Activated effector memory CD4-positive, alpha-beta T cell treated with anti-CD3 and anti-CD28 coated beads, Interleukin-2, amount 50 U/mL, for 16 hours (primary cell): ENCODE results near the gene WDR55.
"Not testable (repeated sequence)": the region's sequence is repeated elsewhere in the genome, so short reads cannot be mapped to it uniquely, and the experiment has no call there.

Experiments
- DNase-seq: peaks from one replicate; pipeline ENCODE4 v3.0.0-alpha.2; 2020

WDR55 gene

DNA sequence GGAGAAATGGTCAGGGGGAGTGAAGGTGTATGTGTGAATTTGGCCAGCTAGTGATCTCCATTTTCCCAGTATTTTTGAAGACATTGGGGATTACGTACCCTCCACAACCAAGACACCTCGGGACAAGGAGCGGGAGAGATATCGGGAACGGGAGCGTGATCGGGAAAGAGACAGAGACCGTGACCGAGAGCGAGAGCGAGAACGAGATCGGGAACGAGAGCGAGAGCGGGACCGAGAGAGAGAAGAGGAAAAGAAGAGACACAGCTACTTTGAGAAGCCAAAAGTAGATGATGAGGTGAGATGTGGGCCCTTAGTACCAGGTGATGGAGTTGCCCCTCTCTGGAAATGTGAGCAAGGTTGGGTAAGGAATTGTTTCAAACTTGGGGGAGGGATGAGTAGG is 5.8 kb upstream of the WDR55 start:
- DNase-seq, result no peak

DNA sequence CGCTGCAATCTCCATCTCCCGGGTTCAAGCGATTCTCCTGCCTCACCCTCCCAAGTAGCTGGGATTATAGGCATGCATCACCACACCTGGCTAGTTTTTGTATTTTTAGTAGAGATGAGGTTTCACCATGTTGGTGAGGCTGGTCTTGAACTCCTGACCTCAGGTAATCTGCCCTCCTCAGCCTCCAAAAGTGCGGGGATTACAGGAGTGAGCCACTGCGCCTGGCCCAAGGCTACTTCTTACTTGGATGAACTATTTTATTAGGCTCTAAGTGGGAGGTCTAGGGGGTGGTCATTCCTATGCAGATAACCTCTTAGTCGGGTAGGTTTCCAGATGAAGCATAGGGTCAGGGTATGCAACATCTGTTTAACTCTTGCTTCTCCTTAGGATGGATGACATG is 4.3 kb upstream of the WDR55 start:
- DNase-seq, result peak; percentile 54

DNA sequence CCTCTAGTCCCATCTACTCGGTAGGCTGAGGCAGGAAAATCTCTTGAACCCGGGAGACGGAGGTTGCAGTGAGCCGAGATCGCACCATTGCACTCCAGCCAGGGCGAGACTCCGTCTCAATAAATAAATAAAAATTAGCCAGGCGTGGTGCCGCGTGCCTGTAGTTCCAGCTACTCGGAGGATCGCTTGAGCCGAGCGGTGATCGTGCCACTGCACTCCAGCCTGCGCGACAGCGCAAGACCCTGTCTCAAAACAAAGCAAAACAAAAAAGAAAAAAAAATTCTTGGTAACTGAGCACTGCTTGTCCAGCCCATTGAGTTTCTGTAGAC is 710 bp upstream of the WDR55 start:
- DNase-seq, result no peak

DNA sequence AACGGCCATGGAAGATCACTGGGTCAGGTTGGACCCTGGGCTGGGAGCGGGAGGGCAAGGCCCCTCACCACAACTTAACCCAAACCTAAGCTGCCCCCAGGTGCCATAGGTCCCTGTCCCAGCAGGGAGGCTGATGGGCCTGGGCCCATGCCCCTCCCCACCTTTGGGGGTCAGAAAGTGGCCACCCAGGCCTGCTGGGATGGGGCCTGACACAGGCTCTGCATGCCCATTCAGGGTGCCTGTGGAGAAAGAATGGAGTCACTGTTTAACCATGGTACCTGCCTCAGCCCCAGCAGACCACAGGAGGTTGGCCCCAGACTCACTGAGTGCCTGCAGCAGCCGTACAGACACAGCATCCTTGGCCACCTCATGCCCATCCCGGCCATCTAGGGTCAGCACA is 6.3 kb downstream of the WDR55 start:
- DNase-seq, result peak; percentile 19

DNA sequence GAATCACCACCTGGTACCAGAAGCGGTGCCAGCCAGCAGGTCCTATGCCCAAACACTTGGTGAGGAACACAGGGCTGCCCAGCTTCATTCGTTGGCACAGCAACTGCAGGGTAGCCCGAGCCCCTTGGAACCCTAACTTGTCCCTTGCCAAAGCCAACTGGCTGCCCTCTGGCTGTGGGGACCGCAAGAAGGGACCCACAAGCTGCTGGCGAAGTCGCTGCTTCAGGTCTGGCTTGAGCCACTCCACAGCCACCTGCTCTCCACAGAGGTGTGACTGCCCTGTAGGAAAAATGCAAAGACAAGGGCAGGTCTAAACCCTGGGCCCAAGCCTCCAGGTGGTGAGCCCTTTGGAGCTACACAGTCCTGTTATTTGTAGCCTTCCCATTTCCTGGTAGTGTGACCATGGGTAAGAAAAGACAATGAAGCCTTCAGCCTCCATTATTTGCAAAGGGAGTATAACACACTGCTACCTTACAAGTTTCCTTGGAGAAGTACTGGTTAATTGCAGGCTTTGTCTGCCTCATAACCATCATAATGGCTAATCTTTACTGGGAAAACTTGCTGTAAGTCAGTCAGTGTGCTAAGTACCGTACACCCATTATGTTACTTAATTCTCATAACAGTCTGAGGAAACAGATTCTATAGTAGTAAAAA is 6.9 kb downstream of the WDR55 start:
- peak; percentile 58 for DNase-seq

DNA sequence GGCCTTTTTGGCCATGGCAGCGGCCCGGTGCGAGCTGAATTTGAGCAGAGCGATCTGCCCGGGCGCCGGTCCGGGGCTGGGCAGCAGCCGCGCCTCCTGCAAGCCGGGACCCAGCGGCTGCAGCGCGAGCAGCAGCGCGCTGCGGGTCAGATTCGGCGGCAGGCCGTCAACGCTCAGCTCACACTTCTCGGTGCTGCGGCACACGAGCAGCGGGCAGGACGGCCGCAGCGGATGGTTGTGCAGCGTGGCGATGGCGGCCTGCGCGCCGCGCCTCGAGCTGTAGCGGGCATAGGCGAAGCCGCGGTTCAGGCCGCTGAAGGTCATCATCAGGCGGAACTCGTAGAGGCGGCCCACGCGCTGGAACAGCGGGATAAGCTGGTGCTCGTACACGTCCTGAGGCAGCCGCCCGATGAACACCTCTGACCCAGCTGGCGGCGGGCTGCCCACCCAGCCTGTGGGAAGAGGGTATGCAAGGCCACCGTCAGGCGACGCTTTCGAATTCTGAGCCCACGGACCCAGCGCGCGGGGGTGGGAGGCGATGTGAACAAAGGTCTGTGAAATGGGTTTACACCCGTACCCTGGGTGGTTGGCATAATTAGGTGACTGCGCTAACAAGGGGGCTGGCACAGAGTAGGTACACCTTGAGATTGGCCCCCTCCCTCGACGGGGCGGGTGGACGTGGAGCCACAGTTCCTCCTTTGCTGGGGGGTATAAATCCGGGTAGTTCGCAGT is 7.9 kb downstream of the WDR55 start:
- DNase-seq, result no peak

DNA sequence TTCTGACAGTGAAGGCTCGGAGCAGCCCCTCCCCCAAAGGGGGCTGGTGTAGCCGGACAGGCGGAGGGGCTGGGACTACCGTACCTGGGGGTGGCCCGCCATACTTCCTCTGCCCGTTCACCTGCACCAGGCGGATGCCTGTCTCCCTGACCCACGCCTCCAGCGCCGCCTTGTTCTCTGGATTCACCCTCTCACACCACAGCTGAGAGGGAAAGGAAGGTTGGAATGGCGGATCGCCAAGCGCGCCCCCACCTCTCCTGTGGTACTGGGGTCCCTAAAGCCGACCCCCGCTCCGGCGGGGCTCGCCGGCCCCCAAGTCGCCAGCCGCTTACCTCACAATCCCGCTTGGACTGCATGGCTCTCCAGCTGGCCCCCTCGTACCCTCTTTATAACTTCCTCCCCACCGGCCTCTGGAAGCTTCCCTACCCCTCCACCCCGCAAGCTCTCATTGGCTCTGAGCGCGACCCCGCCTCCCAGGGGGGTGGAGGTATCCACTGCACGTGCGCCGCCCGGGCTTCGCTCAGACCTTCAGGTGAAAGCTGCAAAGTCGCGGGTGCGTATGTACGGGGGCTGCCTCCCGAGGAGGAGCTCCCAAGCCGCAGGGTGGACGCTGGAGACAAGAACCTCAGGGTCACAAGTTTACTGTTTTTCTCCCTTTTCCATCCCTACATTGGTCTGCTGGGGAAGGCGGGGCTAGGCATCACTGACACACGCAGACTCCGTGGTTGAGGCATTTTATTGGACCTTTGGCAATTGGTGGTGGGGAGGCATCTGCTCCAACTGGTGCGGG is 8.7 kb downstream of the WDR55 start, which contains the start of gene DND1:
Gene DND1, minus strand, starts transcription at position 390 of the 790 bp plus-strand sequence. Its CDS starts 34 bp downstream, at position 356.
- no peak for DNase-seq

DNA sequence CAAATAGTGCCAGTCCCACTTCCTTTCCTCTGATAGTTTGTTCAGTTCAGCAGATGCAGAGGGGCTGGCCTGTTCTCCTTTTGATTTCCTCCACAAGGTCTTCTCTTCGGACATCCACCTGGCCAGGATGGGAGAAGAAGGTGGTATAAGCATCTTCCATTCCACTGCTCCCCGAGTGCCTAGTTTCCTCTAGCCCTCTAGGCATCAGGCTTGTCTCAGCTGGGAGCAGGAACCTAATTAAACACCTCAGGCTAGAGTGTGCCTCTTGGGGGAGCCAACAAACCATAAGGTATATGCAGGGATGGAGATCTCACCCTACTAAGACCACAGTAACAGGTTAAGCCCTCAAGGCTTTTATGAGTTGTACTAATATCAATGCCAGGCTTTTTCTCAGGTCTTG is 9.5 kb downstream of the WDR55 start:
- DNase-seq, result no peak

DNA sequence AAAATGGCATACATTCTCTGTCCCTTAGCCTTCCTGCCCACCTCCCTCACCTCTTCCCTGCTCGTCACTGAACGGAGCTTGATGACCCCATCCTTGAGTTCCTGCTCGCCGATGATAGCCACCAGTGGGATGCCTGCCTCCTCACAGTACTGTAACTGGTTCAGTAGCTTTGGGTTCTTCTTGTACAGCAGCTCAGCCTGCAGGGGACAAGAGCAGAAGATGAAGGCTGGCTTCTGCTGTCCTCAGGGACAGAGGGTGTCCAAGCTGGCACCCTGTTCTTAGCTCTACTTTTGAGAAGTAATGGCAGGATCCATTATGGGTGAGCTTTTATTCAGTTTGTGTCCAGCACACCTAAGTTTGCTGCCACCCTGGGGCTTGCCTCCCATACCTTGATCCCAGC is 9.9 kb downstream of the WDR55 start:
- no peak for DNase-seq

DNA sequence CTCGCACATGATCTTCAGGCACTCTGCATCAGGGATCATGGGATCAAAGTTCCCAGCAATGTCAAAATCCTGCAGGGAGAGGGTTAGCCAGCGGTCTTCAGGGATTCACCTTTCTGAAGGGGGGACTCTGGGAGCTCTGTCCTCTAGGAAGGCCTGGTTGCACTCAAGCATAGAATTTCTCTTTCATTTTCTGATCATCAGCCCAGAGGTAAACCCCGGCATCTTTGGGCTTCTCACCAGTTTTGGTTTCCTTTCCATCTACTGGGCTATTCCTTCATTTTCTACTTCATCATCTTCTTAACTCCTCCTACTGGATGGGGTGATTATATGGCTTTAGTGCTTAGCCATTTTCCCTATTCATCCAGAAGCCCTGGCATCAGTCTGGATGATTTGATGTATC is 13.2 kb downstream of the WDR55 start:
- no peak for DNase-seq

DNA sequence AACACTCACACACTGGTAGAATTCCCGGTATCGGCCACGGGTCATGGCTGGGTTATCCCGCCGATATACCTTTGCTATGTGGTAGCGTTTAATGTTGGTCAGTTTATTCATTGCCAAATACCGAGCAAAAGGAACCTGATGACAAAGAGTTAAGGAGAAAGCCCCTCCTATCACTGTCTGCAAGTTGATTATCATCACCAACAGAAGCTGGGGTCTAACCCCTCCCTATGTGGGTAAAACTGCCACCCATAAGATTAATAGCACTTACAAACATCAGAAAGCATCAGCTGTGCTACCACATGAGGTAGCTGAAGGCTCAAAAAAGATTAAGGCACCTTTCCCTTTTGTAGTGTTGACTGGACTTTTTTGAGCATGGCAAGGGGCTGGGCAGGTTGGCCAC is 14.3 kb downstream of the WDR55 start:
- DNase-seq, result no peak

DNA sequence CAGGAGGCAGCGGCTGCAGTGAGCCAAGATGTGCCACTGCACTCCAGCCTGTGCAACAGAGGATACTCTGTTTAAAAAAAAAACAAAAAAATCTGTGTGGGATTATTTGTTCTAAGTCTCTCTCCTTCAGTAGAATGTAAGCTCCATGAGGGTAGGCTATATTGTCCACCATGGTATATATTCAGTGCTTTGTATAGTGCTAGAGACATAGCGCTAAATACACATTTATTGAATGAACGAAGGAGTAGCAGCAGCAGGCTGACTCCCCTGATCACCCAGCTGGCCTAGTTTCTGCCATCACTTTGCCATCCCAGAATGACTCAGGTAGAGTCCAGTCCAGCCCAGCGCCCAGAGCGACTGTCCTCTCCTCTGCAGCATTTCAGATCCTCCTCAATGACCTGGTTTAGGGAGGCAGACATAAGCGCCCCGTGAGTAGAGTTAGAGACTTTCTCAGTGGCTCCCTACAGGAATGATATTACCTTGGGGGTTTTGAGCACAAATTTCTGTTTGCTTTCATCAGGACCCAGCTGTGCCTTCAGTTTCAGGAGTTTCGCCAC is 25.8 kb downstream of the WDR55 start:
- DNase-seq, result no peak

DNA sequence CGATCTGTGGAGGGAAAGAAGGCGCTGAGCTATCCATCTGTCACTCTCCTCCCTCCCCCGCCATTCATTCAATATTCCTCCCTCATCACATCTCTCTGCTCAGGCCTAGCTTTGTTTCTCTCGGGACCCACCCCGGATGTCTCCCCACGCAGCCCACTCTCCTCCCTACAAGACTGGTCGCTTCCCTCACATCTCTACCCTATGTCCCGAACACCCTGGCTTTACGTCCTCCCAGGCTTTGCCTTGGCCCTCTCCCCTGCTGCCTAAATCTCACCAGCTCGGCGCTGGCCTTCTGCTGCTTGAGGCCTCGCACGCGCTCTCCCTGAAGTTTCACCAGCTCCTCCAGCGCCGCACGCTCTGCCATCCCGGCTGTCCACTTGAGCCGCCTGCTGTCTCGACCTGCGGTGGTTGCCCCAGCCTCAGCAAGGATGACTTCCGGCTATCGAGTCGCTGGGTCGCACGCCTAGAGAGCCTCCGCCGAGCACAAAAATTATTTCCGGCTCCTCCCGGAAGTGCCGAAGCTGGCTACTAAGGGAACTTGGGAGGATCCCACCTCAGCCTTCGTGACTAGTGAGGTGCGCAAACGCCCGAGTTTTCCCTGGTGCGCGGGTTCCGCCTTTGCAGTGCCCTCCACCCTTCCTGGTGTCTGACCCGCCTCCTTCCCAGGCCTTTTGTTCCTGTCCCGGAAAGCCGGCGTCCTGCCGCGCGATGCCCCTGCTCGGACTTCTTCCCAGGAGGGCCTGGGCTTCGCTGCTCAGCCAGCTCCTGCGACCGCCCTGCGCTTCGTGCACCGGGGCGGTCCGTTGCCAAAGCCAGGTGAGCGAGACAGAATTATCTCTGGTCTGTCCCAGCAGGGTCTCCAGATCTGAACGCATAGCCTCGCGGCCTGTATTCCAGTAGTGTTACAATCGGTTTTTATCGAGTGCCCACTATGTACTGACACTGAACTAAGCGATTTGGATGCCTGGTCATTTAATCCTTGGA is 26.5 kb downstream of the WDR55 start, which contains the start of the genes HARS1 and HARS2:
Gene HARS1, minus strand, starts transcription at position 430 of the 984 bp plus-strand sequence. Its CDS starts 66 bp downstream, at position 364.
Gene HARS2, plus strand, starts transcription at position 515 of the 984 bp plus-strand sequence. Its CDS starts 194 bp downstream, at position 709.
- DNase-seq, result peak; percentile 95

DNA sequence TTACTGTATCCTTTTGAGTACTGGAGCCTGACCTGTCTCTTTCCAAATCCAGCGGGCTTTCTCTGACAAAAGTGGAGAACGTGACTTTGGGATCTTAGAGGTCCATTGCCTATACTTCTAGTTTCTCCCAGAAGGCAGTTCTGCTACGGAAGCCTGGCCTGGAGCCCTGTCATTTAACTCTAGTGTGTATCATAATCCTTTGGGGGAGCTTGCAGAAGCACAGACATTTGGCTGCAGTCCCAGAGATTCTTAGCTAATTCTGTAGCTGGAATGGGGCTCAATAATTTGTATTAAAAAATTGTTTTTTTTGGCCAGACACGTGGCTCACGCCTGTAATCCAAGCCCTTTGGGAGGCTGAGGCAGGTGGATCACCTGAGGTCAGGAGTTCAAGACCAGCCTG is 29.6 kb downstream of the WDR55 start:
- no peak for DNase-seq

DNA sequence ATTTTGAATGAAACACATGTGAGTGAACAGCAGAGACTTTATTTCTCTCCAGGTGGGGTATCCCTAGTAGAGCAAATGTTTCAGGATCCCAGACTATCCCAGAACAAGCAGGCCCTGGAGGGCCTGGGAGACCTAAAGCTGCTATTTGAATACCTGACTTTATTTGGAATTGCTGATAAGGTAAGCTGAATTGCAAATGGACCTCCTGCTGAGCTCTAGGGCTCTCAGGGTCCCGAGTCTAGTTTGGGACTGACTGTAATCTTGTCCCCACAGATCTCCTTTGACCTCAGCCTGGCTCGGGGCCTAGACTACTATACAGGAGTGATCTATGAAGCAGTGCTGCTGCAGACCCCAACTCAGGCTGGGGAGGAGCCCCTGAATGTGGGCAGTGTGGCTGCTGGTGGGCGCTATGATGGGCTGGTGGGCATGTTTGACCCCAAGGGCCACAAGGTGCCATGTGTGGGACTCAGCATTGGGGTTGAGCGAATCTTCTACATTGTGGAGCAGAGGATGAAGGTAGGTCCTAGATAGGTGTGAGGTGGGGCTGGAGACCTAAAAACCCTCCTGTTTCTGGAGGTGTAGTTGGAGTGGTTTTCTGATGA is 32.3 kb downstream of the WDR55 start:
- no peak for DNase-seq

DNA sequence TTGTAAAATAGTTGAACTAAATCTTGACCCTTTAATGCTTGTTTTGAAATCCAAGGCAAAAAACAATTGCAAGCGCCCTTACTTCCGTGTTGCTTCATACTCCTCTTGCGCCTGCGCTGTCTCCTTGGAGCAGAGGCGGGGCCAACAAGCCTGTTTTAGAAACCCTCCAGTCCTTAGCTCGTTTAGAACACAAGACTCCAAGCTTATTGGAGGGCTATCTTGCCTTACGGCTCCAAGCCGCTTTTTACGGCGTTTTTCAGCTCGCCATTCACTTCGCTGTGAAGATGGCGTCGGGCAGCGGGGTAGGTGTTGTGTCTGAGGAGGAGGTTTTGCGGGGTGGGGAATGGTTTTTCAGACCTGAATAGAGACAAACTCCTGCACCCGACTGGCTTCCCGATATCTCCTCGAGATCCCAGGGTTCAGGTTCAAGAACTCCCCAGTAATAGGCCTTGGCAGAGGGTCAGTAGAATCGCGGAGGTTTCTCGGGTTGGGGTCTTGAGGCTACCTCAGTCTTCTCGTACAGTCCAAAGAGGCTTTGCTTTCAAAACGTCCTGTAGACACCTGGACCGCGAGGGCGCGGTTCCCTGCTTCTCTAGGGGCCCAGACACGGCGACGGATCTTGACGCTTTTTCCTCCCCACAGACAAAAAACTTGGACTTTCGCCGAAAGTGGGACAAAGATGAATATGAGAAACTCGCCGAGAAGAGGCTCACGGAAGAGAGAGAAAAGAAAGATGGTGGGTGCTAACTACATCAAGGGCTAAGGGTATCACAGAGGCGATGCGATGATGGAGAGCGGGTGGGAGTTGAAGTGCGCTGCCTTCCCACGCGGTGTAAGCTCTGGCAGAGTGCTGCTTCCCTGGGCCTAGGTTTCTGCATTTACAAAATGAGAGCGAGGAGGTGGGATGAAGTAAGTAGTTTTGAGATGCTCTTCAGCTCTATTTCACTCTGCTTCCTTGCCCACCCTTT is 35.8 kb downstream of the WDR55 start, which contains the start of gene ZMAT2:
Gene ZMAT2, plus strand, starts transcription at position 271 of the 968 bp plus-strand sequence. Its CDS starts 14 bp downstream, at position 285.
- peak; percentile 98 for DNase-seq

DNA sequence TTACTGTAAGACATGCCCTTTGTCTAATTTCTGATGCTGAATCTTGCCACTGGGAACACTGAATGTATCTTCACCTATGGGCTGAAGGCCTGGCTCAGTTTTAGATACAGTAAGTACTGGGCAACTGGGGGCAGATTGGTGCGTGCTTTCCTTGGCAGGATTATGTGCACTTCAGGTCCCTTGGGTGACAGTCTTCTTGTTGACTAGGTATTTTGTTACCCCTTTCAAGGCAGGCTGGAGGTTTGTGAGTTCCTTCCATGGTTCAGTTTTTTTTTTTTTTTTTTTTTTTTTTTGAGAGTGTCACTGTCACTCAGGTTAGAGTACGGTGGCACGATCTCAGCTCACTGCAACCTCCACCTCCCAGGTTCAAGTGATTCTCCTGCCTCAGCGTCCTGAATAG is 43.1 kb downstream of the WDR55 start:
- DNase-seq, result no peak

DNA sequence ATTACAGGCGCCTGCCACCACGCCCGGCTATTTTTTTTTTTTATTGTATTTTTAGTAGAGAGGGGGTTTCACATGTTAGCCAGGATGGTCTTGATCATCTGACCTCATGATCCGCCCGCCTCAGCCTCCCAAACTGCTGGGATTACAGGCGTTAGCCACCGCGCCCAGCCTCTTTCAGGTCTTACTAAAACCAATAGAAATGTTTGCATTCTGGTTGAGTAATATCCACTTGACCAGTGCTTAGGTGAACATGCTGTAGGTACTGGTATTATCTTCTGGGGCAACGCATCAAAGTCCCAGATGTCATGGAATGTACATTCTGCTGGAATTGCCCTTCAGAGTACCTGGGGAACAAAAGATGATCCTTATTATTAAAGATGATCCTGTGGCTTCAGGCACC is 44.1 kb downstream of the WDR55 start:
- DNase-seq, result not testable (repeated sequence)

DNA sequence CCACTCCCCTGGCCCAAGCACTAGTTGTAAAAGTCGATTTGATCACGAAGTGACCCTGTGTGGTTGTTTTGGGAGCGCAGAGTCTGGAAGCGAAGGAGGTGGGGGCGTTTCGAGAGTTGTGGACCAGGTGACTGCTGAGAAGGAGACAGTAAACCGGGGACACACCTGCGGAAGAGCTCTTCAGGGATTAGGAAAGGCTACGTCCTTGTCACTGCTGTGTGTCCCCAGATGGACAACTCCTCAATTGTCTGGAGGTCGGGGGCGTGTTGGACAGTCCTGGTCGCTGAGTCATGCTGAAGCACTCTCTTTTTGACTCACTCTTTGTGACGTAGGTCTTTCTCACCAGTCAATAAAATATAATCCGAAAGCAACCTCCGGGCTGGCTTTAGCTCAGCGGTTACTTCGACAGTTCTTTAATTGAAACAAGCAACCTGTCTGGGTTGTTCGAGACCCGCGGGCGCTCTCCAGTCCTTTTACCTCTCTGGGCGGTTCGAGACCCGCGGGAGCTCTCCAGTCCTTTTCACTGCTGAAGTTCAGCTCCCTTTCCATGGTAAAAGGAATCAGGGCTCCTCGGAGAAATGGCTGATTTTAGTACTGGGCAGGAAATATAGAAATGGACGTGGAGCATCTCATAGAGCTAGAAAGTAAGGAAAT is 46.3 kb downstream of the WDR55 start:
- DNase-seq, result peak; percentile 92

DNA sequence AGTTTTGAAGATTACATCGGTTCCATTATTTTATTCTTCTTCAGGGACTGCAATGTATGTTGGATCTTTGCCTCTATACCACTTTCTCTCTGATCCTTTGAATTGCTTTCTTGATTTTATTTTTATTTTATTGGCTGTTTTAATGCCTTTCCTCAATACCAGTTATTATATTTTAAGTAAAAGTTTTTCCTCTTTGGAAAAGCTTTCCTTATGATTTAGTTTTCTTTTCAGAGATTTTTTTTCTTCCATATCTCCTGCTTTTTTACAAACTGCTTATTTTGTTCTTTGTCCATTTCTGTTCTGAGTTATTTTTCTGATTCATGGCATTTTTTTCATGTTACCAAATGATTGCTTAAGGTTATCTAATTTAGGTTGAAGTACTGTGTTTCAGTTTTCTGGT is 47.1 kb downstream of the WDR55 start:
- DNase-seq, result no peak
